22Rv1 (cell line): Measurements from ENCODE around the gene PURA.

Experiments used
- CTCF ChIP-seq: fragments of 450-650 bp; IDR thresholded peaks from 2 replicates; pipeline ENCODE4 v1.5.1; 2017; ENCODE audit warnings: mild to moderate bottlenecking
- ZFX ChIP-seq: fragments of 450-650 bp; IDR thresholded peaks from 2 replicates; pipeline ENCODE4 v1.6.1; 2017; ENCODE audit warnings: antibody characterized with exemption, borderline replicate concordance

- no peak for TF ChIP-seq CTCF
- TF ChIP-seq ZFX, result no peak
Measured at GRCh38 chr5:140162275-140162674, 48.4 kb downstream of the PURA start.
